WI38 (cell line): ENCODE measurements around the gene NOP56.

Experiments
- H3K4me3 ChIP-seq: 2 replicates; pipeline ENCODE4 v1.5.1; 2011; ENCODE audit warnings: low read depth, mild to moderate bottlenecking, control low read depth, low read length
- TF ChIP-seq, protein P1 (sequence below): IDR thresholded peaks from 2 replicates; pipeline ENCODE4 v1.5.1; 2012; ENCODE audit warnings: low read depth, mild to moderate bottlenecking, control low read depth, low read length

Gene NOP56

DNA sequence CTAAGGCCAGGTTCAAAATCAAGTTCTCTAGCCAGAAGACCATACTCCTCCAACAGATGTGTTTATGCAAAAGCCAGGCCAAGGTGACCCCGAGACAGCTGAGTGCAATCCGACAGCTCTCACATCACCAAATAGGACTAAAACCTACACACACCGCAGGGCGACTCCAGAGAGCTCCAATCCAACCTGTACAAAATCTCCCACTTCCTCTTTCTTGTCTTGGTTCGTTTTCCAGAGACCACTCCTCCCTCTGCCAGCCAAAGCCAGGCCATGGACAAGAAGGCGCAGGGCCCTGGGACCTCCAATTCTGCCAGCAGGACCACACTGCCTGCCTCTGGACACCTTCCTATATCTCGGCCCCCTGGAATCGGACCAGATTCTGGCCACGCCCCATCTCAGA lies 11.5 kb upstream of the NOP56 start:
- TF ChIP-seq, protein P1, sequence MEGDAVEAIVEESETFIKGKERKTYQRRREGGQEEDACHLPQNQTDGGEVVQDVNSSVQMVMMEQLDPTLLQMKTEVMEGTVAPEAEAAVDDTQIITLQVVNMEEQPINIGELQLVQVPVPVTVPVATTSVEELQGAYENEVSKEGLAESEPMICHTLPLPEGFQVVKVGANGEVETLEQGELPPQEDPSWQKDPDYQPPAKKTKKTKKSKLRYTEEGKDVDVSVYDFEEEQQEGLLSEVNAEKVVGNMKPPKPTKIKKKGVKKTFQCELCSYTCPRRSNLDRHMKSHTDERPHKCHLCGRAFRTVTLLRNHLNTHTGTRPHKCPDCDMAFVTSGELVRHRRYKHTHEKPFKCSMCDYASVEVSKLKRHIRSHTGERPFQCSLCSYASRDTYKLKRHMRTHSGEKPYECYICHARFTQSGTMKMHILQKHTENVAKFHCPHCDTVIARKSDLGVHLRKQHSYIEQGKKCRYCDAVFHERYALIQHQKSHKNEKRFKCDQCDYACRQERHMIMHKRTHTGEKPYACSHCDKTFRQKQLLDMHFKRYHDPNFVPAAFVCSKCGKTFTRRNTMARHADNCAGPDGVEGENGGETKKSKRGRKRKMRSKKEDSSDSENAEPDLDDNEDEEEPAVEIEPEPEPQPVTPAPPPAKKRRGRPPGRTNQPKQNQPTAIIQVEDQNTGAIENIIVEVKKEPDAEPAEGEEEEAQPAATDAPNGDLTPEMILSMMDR = no peak
- H3K4me3 ChIP-seq = no peak overlapping the region

DNA sequence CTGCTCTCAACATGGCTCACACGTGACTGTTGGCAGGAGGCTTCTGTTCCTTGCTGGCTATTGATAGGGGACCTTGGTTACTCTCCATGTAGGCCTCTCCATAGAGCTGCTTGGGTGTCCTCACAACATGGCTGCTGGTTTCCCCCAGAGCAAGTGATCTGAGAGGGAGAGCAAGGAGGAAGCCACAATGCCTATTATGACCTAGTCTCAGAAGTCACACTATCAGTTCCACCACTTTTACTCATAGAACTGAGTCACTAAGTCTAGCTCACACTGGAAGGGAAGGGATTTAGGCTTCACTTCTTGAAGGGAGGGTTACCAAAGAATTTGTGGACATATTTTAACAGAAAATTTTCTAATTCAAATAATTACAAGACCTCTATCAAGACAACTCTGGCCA lies 8.7 kb upstream of the NOP56 start:
- no peak overlapping the region for H3K4me3 ChIP-seq
- TF ChIP-seq, protein P1 = no peak

DNA sequence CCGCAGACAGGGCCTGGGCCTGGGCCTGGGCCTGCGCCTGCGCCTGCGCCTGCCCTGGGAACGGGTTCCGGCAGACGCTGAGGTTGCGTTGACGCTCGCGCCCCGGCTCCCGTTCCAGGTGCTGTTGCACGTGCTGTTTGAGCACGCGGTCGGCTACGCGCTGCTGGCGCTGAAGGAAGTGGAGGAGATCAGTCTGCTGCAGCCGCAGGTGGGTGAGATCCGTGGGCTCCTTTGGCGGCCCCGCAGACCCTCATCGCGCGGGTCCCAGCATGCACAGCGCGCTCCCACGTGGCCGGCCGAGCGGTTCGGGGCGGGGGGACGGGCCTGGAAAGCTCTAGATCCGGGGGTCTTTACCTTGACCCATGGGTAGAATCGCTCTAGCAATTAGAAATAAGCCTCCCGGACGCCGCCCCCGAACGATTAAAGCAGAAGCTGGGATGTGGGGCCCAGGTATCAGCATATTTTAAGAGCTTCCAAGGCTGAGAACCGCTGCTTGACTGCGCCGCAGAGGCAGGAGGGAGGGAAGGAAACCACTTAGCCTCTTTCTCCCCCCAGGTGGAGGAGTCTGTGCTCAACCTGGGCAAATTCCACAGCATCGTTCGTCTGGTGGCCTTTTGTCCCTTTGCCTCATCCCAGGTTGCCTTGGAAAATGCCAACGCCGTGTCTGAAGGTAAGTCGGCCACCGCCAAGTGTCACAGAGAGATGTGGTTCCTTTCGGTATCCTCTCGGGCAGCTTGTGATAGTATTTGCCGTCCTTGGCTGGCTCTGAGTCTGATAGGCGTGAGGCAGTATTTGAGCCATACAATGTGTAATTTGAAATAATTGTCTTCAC lies 508 bp downstream of the NOP56 start:
- TF ChIP-seq, protein P1 = no peak
- peak overlapping the region; percentile 97 for H3K4me3 ChIP-seq

DNA sequence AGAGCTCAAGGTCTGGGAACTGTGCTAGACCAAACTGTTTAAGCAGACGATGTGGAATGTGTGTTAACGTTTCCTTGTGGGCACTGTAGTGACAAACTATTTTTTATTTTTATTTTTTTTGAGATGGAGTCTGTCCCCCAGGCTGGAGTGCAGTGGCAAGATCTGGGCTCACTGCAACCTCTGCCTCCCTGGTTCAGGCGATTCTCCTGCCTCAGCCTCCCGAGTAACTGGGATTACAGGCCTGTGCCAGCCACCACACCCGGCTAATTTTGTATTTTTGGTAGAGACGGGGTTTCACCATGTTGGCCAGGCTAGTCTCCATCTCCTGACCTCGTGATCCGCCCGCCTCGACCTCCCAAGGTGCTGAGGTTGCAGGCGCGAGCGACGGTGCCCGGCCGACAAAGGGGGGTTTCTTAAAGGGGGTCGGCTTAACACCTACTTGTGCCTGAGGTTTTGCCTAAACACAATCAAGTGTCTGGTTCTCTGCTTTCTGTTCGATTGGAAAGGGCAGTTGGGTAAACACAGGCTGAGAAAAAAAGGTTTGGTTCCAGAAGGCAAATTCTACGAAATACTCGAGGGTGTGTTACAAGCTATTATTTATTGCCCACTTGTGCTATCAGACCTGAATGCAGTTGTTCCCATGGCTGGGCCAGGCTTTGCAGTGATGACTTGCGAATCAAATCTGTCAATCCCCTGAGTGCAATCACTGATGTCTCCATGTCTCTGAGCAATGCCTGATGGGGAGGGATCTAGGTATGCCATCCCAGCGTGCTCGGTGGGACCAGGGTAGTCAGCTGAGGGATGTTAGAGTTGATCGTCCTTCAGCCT lies 1.3 kb downstream of the NOP56 start:
- TF ChIP-seq, protein P1 = no peak
- peak overlapping the region; percentile 97 for H3K4me3 ChIP-seq

DNA sequence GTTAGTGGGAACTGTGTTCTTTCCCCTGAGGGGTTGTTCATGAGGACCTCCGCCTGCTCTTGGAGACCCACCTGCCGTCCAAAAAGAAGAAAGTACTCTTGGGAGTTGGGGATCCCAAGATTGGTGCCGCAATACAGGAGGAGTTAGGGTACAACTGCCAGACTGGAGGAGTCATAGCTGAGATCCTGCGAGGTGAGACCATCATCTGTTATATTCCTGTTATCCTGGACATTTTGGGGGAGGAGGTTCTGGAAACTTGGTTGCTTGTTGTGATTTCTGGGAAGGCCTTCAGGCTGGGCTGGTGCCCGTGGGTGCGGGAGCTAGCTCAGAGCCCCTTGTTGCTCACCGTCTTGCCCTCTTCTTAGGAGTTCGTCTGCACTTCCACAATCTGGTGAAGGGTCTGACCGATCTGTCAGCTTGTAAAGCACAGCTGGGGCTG lies 2.0 kb downstream of the NOP56 start:
- H3K4me3 ChIP-seq = peak overlapping the region; percentile 97
- TF ChIP-seq, protein P1 = no peak

DNA sequence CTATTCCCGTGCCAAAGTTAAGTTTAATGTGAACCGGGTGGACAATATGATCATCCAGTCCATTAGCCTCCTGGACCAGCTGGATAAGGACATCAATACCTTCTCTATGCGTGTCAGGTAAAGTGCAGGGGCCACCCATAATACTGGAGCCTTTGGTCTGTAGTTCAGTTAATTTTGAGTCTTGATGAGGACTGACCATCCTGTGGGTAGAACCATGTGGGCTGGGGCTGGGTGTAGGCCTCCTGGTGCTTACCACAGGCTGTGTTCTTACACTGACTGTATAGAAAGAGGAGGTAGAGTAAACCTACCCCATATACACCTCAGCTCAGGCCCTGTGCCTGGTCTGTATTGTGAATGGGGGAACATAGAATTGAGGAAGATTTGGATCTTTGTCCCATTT lies 2.4 kb downstream of the NOP56 start:
- TF ChIP-seq, protein P1 = no peak
- H3K4me3 ChIP-seq = no peak overlapping the region
